GM18909 (cell line): Measurements from ENCODE around the gene SPTAN1.
"Not testable (repeated sequence)": the region's sequence is repeated elsewhere in the genome, so short reads cannot be mapped to it uniquely, and the experiment has no call there.

Experiments
- ATAC-seq: cut with Tn5 transposase; IDR thresholded peaks from one replicate; pipeline ENCODE4 v1.9.1; 2021; ENCODE audit warnings: mild to moderate bottlenecking; ENCODE audit not compliant: unreplicated experiment, poor library complexity

Gene SPTAN1

GRCh38 chr9:128552744-128553440, 505 bp downstream of the SPTAN1 start:
- peak; percentile 36 for ATAC-seq

- no peak for ATAC-seq
Measured at GRCh38 chr9:128553728-128554127, 1.3 kb downstream of the SPTAN1 start.

- ATAC-seq, result no peak
Measured at GRCh38 chr9:128554155-128554862, 1.9 kb downstream of the SPTAN1 start.

- ATAC-seq, result no peak
Measured at GRCh38 chr9:128555180-128555721, 2.9 kb downstream of the SPTAN1 start.

GRCh38 chr9:128556276-128556675, 3.9 kb downstream of the SPTAN1 start:
- no peak for ATAC-seq

GRCh38 chr9:128556926-128557634, 4.7 kb downstream of the SPTAN1 start:
- ATAC-seq, result no peak

GRCh38 chr9:128558431-128559310, 6.3 kb downstream of the SPTAN1 start:
- peak; percentile 74 for ATAC-seq

GRCh38 chr9:128565578-128565977, 13.2 kb downstream of the SPTAN1 start:
- ATAC-seq, result no peak

GRCh38 chr9:128568470-128569078, 16.2 kb downstream of the SPTAN1 start:
- no peak for ATAC-seq

GRCh38 chr9:128575469-128575868, 23.1 kb downstream of the SPTAN1 start:
- no peak for ATAC-seq

GRCh38 chr9:128575916-128576315, 23.5 kb downstream of the SPTAN1 start:
- ATAC-seq, result no peak

- ATAC-seq, result no peak
Measured at GRCh38 chr9:128577206-128577605, 24.8 kb downstream of the SPTAN1 start.

GRCh38 chr9:128579194-128579593, 26.8 kb downstream of the SPTAN1 start:
- ATAC-seq, result no peak

GRCh38 chr9:128580731-128581130, 28.3 kb downstream of the SPTAN1 start:
- no peak for ATAC-seq

GRCh38 chr9:128585155-128585554, 32.8 kb downstream of the SPTAN1 start:
- not testable (repeated sequence) for ATAC-seq

- not testable (repeated sequence) for ATAC-seq
Measured at GRCh38 chr9:128586934-128587333, 34.5 kb downstream of the SPTAN1 start.

GRCh38 chr9:128587453-128587852, 35.1 kb downstream of the SPTAN1 start:
- no peak for ATAC-seq

GRCh38 chr9:128588581-128589233, 36.3 kb downstream of the SPTAN1 start:
- no peak for ATAC-seq

GRCh38 chr9:128593039-128593438, 40.7 kb downstream of the SPTAN1 start:
- ATAC-seq, result no peak
